ENCODE measurements around the gene ARF6.

GRCh38 chr14:49921401-49921800 lies 28.5 kb downstream of the ARF6 start:
- TF ChIP-seq, protein P1, sequence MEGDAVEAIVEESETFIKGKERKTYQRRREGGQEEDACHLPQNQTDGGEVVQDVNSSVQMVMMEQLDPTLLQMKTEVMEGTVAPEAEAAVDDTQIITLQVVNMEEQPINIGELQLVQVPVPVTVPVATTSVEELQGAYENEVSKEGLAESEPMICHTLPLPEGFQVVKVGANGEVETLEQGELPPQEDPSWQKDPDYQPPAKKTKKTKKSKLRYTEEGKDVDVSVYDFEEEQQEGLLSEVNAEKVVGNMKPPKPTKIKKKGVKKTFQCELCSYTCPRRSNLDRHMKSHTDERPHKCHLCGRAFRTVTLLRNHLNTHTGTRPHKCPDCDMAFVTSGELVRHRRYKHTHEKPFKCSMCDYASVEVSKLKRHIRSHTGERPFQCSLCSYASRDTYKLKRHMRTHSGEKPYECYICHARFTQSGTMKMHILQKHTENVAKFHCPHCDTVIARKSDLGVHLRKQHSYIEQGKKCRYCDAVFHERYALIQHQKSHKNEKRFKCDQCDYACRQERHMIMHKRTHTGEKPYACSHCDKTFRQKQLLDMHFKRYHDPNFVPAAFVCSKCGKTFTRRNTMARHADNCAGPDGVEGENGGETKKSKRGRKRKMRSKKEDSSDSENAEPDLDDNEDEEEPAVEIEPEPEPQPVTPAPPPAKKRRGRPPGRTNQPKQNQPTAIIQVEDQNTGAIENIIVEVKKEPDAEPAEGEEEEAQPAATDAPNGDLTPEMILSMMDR (IDR thresholded peaks at IDR 0.05) = no peak
- TF ChIP-seq POLR2A (IDR thresholded peaks at IDR 0.05) = no peak
